IPS-18a (cell line): ENCODE data around the gene LMX1B.

Experiments
- H3K27ac ChIP-seq: one replicate; pipeline ENCODE4 v1.5.1; 2013; ENCODE audit warnings: low read length
- H3K27me3 ChIP-seq: one replicate; pipeline ENCODE4 v1.6.1; 2013; ENCODE audit warnings: mild to moderate bottlenecking, low read length; ENCODE audit not compliant: control insufficient read depth, insufficient read depth
- H3K36me3 ChIP-seq: one replicate; pipeline ENCODE4 v1.6.1; 2013; ENCODE audit warnings: low read depth, low read length; ENCODE audit not compliant: control insufficient read depth
- H3K4me1 ChIP-seq: one replicate; pipeline ENCODE4 v1.6.1; 2013; ENCODE audit warnings: low read depth, low read length; ENCODE audit not compliant: control insufficient read depth
- H3K4me3 ChIP-seq: one replicate; pipeline ENCODE4 v1.5.1; 2013; ENCODE audit warnings: low read length
- H3K9ac ChIP-seq: one replicate; pipeline ENCODE4 v1.6.1; 2013; ENCODE audit warnings: mild to moderate bottlenecking, low read length, moderate library complexity
- H3K9me3 ChIP-seq: one replicate; pipeline ENCODE4 v1.6.1; 2013; ENCODE audit warnings: low read depth, low read length; ENCODE audit not compliant: control insufficient read depth

The LMX1B gene

DNA sequence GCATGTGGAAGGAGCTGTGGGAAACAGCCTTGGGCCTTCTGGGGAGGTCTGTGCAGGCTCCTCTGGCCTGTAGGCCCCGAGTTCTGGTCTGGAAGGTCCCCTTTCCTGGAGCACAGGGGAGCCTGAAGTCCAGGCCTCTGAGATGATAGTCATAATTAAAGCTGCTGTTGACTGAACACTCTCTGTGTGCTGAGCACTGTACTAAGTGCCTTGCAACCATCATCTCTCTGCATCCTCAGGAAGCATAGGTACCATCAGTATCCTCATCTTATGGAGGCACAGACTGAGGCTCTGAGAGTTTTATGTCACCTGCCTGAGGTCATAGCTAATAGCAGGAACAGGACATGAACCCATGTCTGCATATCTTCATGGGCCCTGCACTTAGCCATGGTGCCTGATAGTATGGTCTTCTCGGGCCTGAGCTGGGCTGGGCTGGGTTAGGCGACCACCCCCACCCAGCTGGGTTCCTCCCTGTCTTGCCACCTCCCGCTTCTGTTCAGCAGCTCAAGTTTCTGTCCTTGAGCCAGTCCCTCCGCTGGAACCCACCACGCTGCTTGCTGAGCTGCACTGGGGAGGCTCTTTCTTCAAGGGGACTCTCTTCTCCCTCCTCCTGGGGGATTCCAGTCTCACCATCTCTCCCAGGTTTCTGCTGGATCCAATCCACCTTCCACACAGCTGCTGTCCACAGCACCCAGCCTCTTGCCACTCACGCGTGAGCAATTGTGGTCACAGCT lies 27.6 kb downstream of the LMX1B start:
- H3K9ac ChIP-seq: no peak overlapping the region
- no peak overlapping the region for H3K27ac ChIP-seq
- peaks cover 98% of the 10 kb centered on the region for H3K27me3 ChIP-seq
- H3K9me3 ChIP-seq: no peaks in the 10 kb centered on the region
- H3K36me3 ChIP-seq: no peaks in the 10 kb centered on the region
- H3K4me3 ChIP-seq: no peak overlapping the region
- H3K4me1 ChIP-seq: no peaks in the 10 kb centered on the region

DNA sequence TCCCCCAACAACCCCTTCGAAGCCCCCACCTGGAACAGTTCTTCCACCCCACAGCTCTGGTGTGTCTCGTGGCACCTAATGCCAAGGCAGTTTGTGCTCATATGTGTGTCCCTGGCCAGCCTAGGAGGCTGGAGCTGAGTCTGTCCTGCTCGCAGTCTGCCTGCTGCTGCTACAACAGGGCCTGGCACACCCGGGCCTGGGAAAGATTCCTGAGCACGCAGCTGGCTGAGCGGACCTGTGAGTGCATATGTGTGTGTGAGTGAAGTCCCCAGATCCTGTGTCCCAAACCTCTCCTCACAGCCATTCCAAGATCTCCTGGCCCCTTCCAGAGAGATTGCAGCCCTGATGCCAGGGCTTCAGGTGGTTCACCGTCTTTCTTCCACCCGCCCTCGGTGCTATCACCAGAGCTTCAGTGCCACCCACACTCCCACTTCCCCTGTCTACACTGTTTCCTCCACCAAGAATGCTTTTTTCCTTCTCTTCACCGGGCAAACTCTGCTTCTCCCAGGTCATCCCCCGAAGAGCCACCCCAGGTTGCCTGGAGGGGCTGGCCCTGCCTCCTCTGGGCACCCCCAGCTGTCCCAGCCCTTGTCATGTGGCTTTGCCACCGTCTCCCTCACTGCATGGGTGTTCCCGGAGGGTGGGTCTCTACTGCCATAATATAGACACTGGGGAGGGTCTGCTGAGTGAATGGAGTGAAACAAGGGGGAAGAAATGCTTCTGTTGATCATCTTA lies 28.4 kb downstream of the LMX1B start:
- Histone ChIP-seq H3K4me3 (no peak overlapping the region), H3K27ac (no peak overlapping the region), H3K9me3 (no peaks in the 10 kb centered on the region), H3K36me3 (no peaks in the 10 kb centered on the region), H3K4me1 (no peaks in the 10 kb centered on the region), H3K9ac (no peak overlapping the region), H3K27me3 (peaks cover 91% of the 10 kb centered on the region)

DNA sequence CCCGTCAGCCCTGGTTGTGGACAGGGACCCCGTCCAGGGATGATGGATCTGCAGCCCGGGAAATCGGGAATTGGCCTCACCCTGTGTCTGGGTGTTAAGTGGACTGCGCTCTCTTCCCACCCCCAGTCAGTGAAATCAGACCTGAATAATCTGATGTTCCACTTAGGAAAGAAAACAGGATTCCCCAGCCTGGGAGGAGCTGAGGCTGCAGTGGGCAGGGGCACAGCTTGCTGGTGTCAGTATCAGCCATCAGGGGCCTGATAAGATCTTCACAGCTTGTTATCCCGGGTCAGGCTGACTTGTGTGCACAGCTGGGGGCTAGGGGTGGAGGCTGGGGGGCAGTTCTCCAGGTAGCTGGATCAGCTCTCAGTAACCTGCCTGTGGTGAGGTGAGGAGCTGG lies 29.1 kb downstream of the LMX1B start:
- H3K36me3 ChIP-seq: no peaks in the 10 kb centered on the region
- H3K4me3 ChIP-seq: no peak overlapping the region
- H3K27ac ChIP-seq: no peak overlapping the region
- H3K9me3 ChIP-seq: no peaks in the 10 kb centered on the region
- H3K27me3 ChIP-seq: peaks cover 91% of the 10 kb centered on the region
- H3K4me1 ChIP-seq: no peaks in the 10 kb centered on the region
- no peak overlapping the region for H3K9ac ChIP-seq

DNA sequence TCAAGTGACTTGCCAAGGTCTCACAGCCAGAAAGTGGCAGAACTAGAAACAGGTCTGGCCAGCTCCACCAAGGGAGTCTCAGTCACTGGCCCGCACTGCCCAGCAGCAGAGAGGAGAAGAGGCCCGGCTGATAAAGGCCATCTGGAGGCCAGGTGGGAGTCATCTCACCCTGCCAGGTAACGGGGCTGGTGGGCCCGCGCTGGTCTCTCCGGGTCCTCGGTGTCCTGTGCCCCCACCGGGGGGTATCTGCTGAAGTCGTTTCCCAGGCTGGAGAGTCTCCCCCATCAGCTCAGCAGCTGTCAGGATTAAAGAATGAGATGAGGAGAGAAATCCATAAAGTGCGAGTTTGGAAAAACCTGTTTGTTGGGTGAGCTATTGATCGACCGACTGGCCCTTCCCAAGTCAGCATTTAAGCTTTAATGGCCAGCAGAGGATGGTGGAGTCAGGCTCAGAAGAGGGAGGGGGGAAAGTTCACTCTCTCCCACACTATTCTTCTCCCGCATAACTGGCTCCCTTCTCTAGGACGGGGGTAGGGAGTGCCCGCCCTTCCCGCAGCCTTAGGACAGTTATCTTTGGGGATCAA lies 30.3 kb downstream of the LMX1B start:
- Histone ChIP-seq H3K36me3 (no peaks in the 10 kb centered on the region), H3K9me3 (no peaks in the 10 kb centered on the region), H3K4me1 (no peaks in the 10 kb centered on the region), H3K4me3 (no peak overlapping the region), H3K27me3 (peaks cover 79% of the 10 kb centered on the region), H3K27ac (no peak overlapping the region), H3K9ac (no peak overlapping the region)

DNA sequence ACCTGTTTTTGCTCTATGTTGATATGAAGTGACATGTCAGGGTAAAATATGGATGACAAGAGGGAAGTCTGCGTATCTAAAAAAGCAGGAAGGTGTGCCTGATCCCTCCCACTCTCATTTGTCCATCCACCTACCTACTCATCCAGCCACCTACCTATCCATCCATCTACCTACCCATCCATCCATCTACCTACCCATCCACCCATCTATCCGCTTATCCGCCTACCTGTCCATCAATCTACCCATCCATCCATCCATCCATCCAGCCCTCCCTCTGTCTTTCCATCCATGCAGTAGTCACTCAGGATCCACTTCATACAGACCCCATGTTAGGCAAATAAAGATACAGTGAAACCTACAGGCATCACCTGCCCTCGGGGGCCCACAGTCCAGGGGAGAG lies 32.4 kb downstream of the LMX1B start:
- Histone ChIP-seq H3K36me3 (no peaks in the 10 kb centered on the region), H3K27ac (no peak overlapping the region), H3K9ac (no peak overlapping the region), H3K4me3 (no peak overlapping the region), H3K9me3 (no peaks in the 10 kb centered on the region), H3K27me3 (peaks cover 69% of the 10 kb centered on the region), H3K4me1 (no peaks in the 10 kb centered on the region)

DNA sequence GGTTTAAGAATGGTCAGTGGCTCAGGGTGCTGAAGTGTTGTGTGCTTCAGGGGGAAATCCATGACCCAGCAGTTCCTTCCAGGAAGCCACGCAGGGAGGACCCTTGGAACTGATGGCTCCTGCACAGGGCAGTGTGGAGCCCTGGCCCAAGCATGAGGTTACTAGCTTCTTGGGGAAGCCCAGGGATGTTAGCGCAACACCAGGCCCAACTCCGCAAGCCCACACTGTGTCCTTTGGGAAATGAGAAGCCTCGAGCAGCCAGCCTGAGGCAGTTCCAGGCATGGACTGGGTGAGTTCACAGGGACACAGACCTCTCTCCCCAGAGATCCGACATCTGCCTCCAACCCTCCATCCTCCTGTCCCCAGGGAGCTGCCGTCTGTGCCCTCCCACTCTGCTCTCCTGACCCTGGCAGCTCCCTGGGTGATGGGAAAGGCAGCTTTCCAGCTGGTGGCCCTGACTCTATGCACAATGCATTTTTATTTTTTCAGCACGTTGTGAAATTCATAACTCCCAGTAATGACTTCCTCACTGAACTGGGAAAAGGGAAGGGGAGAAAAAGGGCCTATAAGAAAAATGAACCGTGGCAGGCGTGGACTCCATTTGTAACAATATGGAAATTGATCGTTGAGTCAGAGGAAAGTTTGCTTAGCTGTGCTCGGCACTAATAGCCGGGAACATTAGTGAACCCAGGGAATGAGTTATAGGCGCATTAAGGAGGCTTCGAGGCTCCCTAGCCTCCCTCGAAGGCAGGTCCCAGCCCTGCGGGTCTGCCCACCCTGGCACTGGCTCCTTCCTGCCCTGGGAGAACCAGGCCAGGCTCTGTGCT lies 34.1 kb downstream of the LMX1B start:
- no peak overlapping the region for H3K27ac ChIP-seq

DNA sequence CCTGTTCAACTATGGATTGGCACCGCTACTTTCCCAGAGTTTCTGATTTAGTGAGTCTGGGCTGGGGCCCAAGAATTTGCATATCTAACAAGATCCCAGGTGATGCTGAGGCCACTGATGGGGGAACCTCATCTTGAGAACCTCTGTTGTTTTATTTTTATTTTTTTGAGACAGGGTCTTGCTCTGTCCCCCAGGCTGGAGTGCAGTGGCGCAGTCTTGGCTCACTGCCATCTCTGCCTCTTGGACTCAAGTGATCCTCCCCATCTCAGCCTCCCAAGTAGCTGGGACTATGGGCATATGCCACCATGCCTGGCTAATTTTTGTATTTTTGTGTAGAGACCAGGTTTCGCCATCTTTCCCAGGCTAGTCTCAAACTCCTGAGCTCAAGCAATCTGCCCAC lies 35.7 kb downstream of the LMX1B start:
- Histone ChIP-seq H3K27me3 (peaks cover 53% of the 10 kb centered on the region), H3K4me3 (no peak overlapping the region), H3K9me3 (no peaks in the 10 kb centered on the region), H3K4me1 (peaks cover 6% of the 10 kb centered on the region), H3K9ac (no peak overlapping the region), H3K27ac (no peak overlapping the region), H3K36me3 (no peaks in the 10 kb centered on the region)

More for the DNA sequence above, 34.1 kb downstream of the LMX1B start:
- Histone ChIP-seq H3K4me1 (peaks cover 6% of the 10 kb centered on the region), H3K9me3 (no peaks in the 10 kb centered on the region), H3K36me3 (no peaks in the 10 kb centered on the region), H3K27me3 (peaks cover 68% of the 10 kb centered on the region), H3K4me3 (no peak overlapping the region), H3K9ac (no peak overlapping the region)

DNA sequence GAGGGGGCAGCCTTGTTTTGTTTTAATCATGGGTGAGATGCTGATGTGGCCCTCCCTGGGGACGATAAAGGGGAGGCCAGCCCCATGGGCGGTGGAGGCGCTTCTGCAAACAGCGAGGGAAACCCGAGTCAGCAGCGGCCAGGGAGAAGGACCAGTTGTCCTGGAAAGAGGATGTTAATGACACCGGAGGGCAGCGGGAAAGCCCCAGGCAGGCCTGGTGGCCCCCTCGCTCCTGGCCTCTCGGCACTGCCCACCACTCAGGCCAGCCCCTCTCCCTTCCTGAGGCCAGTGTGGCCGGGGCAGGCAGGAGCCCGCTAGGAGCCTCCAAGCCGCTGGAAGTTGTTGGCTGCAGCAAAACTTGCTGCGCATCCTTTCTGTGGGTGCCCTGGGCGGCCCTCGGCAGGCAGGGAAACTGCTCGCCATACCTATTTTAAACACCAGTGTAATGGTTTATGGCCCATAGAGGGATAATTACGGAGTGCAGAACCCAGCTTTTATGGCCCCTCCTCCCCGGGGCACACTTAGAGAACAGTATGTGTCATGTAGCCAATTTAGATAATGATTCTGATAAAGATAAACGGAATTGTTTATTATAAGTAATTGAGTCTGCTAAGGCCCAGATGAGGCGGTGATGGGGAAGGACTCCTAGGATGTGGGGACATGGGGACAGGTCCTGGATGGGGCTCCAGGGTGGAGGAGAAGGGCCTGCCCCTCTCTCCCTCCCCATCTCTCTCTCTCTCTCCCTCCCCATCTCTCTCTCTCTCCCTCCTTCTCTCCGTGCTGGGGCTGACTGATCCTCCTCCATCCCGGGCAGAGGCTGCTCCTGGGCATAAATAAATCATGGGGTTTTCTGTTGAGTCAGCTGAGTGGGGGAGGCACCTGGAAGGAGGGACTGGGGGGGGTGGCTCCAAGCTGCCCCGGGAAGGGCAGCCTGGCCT lies 36.9 kb downstream of the LMX1B start:
- H3K27ac ChIP-seq: no peak overlapping the region
- peaks cover 6% of the 10 kb centered on the region for H3K4me1 ChIP-seq
- H3K9me3 ChIP-seq: no peaks in the 10 kb centered on the region
- H3K9ac ChIP-seq: no peak overlapping the region
- H3K4me3 ChIP-seq: no peak overlapping the region
- peaks cover 41% of the 10 kb centered on the region for H3K27me3 ChIP-seq
- H3K36me3 ChIP-seq: no peaks in the 10 kb centered on the region

DNA sequence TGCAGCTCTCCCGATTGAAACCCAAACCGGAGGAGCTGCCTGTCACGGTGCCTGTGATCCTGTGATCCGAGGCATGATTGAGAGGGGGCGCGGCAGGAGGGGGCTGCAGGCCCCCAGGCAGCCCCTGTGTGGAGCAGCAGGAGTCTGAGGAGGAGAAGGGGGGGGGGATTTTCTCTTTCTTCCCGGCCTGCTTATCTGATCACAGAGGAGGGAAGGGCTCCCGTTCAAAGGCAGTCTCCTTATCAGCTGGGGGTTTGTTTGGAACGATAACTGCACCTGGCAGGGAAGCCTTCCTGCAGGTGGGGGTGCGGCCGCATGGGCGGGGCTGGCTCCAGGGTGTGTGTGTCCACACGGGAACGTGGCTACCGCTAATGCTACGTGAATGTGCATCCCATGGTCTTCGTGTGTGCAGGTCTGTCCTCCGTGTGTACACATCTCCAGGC lies 38.4 kb downstream of the LMX1B start:
- H3K36me3 ChIP-seq: no peaks in the 10 kb centered on the region
- H3K27me3 ChIP-seq: peaks cover 33% of the 10 kb centered on the region
- no peak overlapping the region for H3K9ac ChIP-seq
- no peak overlapping the region for H3K27ac ChIP-seq
- no peaks in the 10 kb centered on the region for H3K9me3 ChIP-seq
- no peak overlapping the region for H3K4me3 ChIP-seq
- H3K4me1 ChIP-seq: peaks cover 6% of the 10 kb centered on the region

DNA sequence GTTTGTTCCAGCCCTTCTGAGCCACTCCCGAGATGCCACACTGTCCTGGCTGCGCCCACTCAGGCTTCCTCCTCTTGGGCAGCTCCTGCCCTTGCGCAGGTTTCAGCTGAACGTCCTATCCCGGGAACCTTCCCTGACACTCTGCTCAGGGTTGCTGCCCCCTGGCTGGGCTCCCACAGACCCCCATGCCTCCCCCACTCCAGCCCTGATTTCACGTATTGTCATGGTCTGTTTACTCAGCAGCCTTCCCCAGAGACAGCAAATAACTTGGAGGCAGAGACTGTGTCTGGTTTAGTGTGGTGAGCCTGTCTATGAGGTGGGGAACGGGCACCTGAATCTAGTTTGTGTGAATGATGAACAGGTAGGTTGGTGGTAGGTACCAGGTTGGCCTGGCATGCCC lies 40.4 kb downstream of the LMX1B start:
- peaks cover 27% of the 10 kb centered on the region for H3K27me3 ChIP-seq
- H3K27ac ChIP-seq: no peak overlapping the region
- no peak overlapping the region for H3K4me3 ChIP-seq
- no peak overlapping the region for H3K9ac ChIP-seq
- no peaks in the 10 kb centered on the region for H3K36me3 ChIP-seq
- H3K9me3 ChIP-seq: no peaks in the 10 kb centered on the region
- H3K4me1 ChIP-seq: peaks cover 6% of the 10 kb centered on the region
